Transverse colon (tissue), 4 donors: ENCODE results near the gene HTRA1.

Experiments used
- CTCF ChIP-seq, 5 experiments: fragments of 200-600 bp in 3 of 5; fragments of 450-650 bp in 2 of 5; sonication (generic) in 3 of 5; IDR thresholded peaks; 1 replicate in 2 of 5; 2 replicates in 3 of 5; pipeline ENCODE4 v1.5.1; 2016 to 2017; ENCODE audit warnings: antibody characterized with exemption in 5 of 5, inconsistent platforms in 3 of 5, mild to moderate bottlenecking in 2 of 5, moderate library complexity in 1 of 5
- EP300 ChIP-seq: sonication (generic); formaldehyde crosslinking; IDR thresholded peaks from one replicate; pipeline ENCODE4 v1.6.1; 2017; ENCODE audit warnings: antibody characterized with exemption, low read depth
- POLR2A ChIP-seq: fragments of 450-650 bp; IDR thresholded peaks from one replicate; pipeline ENCODE4 v1.6.1; 2016; ENCODE audit warnings: antibody characterized with exemption, mild to moderate bottlenecking, moderate library complexity
- POLR2AphosphoS5 ChIP-seq, 3 donors: sonication (generic); formaldehyde crosslinking; IDR thresholded peaks; one replicate each; pipeline ENCODE4 v1.6.1; 2016; ENCODE audit warnings: antibody characterized with exemption in 3 of 3

- no peak for TF ChIP-seq CTCF (IDR thresholded peaks at IDR 0.05)
- TF ChIP-seq POLR2AphosphoS5 (IDR thresholded peaks at IDR 0.05) = no peak
- TF ChIP-seq EP300 = no peak
- no peak for TF ChIP-seq POLR2A
Observed at GRCh38 chr10:122463466-122464249, 2.3 kb downstream of the HTRA1 start.
